Fibroblast of skin of left biceps (primary cell): ENCODE data around the gene ARRDC1.

ENCODE experiments used
- DNase-seq, 2 experiments: peaks; one replicate each; pipeline ENCODE4 v3.0.0-alpha.2; 2013; ENCODE audit warnings: low read depth in 2 of 2

Gene ARRDC1

DNA sequence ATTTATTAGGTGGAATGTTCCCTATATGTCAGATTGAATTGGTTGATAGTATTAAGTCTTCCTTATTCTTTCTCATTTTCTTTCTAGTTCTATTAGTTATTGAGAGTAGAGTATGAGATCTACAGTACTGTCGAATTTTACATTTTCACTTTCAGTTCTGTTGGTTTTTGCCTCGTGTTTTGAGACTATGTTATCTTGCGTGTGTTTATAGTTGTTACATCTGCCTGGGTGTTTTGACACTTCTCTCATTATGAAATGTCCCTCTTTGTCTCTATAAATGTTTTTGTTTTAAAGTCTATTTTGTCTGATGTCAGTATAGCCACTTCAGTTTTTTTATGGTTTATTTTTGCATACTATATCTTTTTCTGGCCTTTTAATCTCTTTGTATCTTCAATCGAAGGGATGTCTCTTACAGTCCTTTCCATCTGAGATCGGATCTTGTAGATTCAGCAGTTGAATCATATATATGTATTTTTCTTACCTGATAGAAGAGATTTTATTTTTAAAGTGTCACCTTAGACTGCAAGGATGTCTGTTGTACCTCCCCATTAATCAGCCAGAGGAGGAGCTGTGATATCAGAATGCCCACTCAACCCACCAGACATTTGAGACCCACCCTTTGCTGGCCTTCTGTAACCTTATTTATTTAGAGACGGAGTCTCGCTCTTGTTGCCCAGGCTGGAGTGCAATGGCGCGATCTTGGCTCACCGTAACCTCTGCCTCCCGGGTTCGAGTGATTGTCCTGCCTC is 34.0 kb downstream of the ARRDC1 start:
- DNase-seq, result no peak

DNA sequence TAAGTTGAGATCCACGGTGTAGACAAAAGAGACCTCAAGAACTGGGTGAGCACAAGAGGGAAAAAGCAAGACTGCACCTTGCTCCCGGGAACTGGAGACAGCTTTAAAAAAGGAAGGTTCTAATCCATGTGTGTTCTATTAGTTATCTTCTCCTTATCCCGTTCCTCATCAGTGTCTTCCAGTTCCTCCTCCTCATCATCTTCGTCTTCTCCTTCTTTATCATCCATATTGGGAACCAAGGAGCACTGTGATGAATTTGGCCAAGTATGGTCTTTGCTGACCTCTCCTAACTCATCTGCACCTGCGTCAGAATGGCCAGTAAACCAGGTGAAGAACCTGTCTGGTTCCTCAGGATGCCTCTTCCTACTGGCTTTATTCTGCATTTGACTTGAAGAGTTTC is 35.4 kb downstream of the ARRDC1 start:
- DNase-seq, result no peak

DNA sequence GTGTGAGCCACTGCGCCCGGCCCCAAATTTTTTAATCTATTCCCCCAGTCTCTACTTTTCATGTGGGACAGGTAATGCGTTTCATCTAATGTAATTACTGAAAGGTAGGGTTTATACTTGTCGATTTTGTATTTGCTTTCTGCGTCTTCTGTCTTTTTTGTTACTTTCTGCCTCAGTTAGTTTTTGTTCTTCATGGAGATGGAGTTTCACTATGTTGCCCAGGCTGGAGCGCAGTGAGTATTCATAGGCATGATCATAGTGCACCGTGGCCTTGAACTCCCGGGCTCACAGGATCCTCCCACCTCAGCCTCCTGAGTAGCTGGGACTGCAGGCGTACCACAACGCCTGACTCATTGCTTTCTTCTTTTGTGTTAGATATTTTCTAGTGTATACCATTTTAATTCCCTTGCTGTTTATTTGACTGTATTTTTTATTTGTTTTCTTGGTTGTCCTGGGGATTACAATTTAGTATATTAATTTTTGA is 36.7 kb downstream of the ARRDC1 start:
- no peak for DNase-seq

DNA sequence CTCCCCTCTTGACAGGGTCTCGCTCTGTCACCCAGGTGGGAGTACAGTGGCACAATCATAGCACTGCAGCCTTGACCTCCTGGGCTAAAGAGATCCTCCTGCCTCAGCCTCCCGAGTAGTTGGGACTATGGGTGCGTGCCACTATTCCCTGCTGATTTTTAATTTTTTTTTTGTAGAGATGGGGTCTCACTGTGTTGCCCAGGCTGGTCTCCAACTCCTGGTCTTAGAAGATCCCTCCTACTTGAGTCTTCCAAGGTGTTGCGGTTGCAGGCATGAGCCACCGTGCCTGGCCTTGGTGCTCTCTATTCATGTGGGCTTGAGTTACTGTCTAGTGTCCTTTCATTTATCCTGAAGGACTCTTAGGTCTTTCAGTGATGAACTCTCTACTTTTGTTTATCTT is 37.4 kb downstream of the ARRDC1 start:
- no peak for DNase-seq

DNA sequence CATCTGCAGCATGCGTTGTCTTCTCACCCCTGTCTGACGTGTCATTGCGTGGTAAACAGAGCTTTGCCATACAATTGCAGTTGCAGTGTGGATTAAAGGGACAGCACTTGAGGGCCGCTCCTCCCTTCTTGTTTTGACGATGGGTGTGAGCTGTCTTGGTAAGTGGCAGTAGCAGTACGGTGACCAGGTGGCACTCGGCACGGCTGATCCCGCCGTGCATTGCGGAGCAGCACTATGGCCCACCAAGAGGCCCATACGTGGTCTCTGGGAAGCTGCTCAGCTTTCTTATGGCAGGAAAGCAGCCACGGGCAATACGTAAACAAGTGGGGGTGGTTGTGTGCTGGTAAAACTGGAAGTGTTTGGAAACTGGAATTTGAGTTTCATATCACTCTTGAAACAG is 38.4 kb downstream of the ARRDC1 start:
- DNase-seq, result no peak

DNA sequence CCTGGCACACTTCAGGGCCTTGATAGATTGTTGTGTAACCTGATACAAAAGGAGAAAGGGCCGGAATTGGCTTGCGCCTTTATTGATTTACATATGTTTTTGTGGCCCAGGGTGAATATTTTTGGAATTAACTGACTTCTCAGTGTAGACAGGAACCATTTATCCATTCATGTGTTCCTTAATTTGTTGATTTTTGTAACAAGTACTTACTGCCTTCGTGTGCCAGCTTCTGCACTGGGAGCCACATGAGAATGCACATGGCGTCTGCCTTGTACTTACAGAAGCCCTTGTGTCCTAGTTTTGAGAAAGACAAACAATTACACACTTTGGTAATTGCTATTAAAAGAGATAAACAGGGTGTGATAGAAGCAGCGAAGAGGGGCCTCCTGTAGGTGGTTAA is 39.7 kb downstream of the ARRDC1 start:
- DNase-seq, result no peak

DNA sequence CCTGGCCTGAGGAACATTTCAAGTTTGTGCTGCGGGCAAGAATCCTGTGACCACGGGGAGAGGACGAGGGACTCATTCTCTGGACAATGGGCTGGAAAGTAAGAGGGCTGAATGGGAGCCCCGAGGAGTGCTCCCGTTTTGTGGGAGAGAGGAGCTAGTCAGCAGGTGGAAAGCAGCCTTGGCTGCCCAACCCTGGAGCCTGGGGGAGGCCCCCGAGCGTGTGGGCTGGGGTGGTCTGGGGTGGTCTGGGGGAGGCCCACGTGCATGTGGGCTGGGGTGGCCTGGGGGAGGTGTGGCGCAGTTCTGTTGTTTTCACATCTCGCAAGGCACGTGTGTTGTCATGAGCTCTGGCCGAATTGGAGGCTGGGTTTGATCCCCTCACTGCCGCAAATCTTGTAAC is 40.9 kb downstream of the ARRDC1 start:
- no peak for DNase-seq

DNA sequence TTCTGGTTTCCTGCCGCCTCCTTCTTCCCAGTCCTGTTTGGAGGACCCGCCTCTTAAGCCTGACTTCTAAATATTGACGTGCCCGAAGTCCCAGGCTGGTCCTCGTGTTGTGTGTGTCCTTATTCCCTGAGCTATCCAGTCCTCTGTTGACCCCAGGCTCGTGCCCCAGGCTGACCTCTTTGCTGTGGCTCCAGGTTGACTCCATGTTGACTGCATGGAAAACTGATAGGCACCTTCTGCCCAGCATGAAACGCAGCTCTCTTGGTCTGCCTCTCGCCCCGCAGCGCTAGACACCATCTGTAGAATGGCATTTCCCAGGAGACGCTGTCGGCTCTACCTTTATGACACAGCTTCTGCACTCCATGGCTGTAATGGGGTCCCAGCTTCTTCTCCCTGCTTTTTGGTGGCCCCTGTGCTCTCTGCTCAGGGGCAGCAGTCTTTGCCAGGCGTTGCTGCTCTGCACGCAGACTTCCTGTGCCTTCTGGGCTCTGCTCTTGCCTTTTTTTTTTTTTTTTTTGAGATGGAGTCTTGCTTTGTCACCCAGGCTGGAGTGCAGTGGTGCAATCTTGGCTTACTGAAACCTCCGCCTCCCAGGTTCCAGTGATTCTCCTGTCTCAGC is 41.7 kb downstream of the ARRDC1 start:
- no peak for DNase-seq

DNA sequence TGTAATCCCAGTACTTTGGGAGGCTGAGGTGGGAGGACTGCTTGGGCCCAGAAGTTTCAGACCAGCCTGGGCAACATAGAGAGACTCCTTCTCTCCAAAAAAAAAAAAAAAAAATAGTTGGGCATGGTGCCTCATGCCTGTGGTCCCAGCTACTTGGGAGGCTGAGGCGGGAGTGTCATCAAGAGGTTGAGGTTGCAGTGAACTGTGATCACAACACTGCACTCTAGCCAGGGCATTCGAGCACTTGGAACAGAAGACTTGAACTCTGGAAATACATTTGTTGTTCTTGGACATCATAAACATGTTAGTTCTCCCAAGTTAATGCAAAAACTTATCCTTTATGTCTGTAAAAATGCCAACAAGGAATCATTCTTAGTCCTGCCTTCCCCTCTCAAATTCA is 42.9 kb downstream of the ARRDC1 start:
- DNase-seq, result no peak

DNA sequence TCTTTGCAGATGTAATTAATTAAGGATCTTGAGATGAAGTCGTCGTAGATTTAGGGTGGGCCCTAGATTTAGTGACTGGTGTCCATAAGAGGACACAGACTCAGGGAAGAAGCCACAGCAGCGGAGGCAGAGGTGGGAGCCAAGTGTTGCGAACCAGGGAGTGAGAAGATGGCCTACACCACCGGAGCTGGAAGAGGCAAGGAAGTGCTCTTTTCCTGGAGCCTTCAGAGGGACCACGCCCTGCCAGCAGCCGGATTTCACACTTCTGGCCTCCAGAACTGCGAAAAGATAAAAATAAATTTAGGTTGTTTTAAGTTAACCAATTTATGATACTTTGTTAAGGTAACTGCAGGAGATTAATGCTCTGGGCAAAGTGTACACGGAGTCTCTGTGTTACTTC is 44.1 kb downstream of the ARRDC1 start:
- DNase-seq, result no peak

DNA sequence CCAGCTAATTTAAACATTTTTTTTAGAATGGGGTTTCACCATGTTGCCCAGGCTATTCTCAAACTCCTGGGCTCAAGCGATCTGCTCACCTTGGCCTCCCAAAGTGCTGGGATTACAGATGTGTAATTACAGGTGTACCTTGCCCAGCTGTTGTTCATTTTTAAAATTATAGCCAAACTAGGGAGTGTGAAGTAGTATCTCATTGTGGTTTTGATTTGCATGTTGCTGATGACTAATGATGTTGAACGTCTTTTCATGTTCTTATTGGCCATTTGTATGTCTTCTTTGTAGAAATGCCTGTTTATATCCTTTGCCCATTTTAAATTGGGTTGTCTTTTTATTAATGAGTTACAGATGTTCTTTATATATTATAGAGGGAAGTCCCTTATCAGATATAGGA is 44.8 kb downstream of the ARRDC1 start:
- no peak for DNase-seq

DNA sequence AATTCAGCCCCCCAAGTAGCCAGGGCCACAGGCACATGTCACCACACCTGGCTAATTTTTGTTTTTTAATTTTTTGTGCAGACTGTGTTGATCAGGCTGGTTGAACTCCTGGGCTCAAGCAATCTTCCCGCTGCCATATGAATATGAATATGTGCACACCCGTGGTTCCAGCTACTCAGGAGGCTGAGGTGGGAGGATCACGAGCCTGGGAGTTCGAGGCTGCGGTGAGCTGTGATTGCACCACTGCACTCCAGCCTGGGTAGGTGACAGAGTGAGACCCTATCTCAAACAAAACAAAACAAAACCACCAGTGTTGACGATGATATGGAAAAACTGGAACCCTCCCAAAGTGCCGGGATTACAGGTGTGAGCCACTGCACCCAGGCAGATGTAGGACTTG is 45.3 kb downstream of the ARRDC1 start:
- no peak for DNase-seq

DNA sequence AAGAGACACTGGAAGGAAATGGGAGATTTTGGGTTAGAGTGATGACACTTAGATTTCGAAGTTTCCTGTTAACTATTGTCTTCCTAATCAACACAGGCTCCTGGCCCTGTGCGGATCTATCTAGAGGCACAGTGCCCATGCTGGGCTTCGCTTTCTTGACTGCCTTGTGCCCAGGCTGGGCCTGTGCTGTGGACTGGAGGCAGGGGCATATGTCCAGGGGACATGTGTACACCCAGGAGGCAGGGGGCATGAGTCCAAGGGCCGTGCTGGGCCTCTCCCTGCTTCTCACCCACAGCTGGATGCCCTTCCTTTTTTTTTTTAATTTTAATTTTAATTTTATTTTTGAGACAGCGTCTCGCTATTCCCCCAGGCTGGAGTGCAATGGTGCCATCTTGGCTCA is 50.9 kb downstream of the ARRDC1 start:
- no peak for DNase-seq

DNA sequence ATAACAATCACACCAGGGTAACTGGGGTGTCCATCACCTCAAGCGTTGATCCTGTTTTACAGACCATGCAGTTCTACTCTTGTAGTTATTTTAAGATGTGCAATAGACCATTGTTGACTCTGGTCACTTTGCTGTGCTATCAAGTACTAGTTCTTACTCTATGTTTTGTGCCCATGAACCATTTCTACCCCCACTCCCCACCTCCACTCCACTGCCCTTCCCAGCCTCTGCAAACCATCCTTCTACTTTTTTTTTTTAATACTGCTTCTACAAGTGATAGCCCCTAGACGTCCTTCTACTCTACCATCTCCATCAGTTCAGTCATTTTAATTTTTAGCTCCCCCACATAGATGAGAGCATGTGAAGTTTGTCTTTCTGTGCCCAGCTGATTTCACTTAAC is 52.1 kb downstream of the ARRDC1 start:
- DNase-seq, result no peak

DNA sequence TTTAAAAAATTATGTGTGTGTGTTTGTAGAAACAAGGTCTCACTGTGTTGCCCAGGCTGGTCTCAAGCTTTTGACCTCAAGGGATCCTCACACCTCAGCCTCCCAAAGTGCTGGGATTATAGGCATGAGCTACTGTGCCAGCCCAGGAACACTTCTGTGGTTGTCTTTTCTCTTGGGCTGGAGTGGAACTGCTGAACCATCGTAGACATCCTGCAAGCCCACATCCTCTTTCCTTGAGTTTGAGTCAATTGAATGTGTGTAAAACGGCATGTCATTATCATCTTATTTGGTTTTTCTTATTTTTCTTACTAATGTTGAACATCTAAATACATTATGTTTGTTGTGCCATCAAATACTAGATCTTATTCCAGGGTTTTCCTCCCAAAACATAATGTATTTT is 53.3 kb downstream of the ARRDC1 start:
- DNase-seq, result no peak

DNA sequence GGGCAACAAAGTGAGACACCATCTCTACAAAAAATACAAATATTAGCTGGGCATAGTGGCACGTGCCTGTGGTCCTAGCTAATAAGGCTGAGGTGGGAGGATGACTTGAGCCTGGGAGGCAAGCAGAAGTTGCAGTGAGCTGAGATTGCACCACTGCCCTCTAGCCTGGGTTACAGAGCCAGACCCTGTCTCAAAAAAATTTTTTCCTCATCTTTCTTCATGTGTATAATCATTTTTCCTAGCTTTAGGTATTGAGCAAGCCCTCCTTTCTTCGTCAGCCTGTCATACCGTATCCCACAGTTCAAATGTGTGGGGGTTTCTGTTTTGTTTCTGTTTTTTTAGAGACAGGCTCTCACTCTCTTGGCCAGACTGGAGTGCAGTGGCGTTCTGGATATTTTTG is 54.7 kb downstream of the ARRDC1 start:
- DNase-seq, result no peak

DNA sequence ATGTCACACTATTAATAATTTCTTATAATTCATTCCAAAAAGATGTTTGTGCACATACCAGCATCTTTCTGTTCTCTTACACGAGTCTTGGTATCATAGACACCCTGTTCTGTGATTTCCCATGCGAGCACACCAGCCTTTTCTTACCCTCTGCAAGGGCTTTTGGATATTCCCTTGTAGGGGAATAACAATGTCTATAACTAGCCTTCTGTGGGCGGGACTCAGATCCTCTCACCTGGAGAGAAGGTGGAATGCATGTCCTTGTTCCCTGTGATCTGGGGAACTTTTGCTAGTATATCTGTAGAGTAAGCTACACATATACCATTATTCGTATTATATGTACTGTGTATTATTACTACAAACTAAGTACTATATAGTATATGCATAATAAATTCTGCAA is 58.1 kb downstream of the ARRDC1 start:
- no peak for DNase-seq

DNA sequence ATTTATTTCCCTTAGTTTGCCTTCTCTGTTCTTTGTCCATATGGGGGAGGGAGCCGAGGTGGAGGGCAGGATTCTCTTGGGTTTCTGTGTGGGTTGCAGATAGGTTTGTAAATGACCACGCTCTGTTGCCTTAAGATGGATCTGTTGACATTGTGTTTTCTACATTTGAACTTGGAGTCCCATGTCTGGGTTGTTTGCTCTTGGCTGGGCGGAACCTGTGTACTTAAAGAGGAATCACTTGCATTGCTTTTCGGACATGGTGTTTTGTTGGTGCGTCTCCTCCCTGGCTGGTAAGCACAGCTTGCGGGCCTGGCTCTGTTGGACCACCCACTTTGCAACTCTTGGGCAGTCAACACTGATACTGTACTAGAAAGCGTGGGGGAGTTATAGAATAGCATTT is 59.2 kb downstream of the ARRDC1 start:
- DNase-seq, result no peak
